KMS-11 (cell line): Measurements from ENCODE around the gene PERCC1.

Experiments used
- H2AFZ ChIP-seq: fragments of 200-600 bp; sonication (generic); 2 replicates; pipeline ENCODE4 v1.6.1; 2016; ENCODE audit warnings: antibody characterized with exemption, mixed run types, low read depth
- H3K27ac ChIP-seq: fragments of 200-600 bp; sonication (generic); 2 replicates; pipeline ENCODE4 v1.6.1; 2016; ENCODE audit warnings: mild to moderate bottlenecking, mixed run types
- H3K27me3 ChIP-seq: fragments of 200-600 bp; sonication (generic); 2 replicates; pipeline ENCODE4 v1.6.1; 2017; ENCODE audit warnings: mild to moderate bottlenecking, low read depth, mixed run types, moderate library complexity; ENCODE audit not compliant: insufficient read depth
- H3K36me3 ChIP-seq: fragments of 200-600 bp; sonication (generic); 2 replicates; pipeline ENCODE4 v1.6.1; 2017; ENCODE audit warnings: mild to moderate bottlenecking, mixed run types; ENCODE audit not compliant: insufficient read depth
- H3K4me1 ChIP-seq: fragments of 200-600 bp; sonication (generic); 2 replicates; pipeline ENCODE4 v1.6.1; 2016; ENCODE audit warnings: mild to moderate bottlenecking, low read depth, mixed run types; ENCODE audit not compliant: poor library complexity, severe bottlenecking
- H3K4me2 ChIP-seq: fragments of 200-600 bp; sonication (generic); 2 replicates; pipeline ENCODE4 v1.7.0; 2016; ENCODE audit warnings: mild to moderate bottlenecking, mixed run types
- H3K4me3 ChIP-seq: fragments of 200-600 bp; sonication (generic); IDR thresholded peaks from 2 replicates; pipeline ENCODE4 v1.6.1; 2017; ENCODE audit warnings: low read depth, low read length, mixed read lengths; ENCODE audit not compliant: insufficient read depth
- H3K79me2 ChIP-seq: fragments of 200-600 bp; sonication (generic); 2 replicates; pipeline ENCODE4 v1.6.1; 2016; ENCODE audit warnings: low read depth, mixed run types; ENCODE audit not compliant: insufficient read depth
- H3K9ac ChIP-seq: fragments of 200-600 bp; sonication (generic); 2 replicates; pipeline ENCODE4 v1.6.1; 2016; ENCODE audit warnings: mild to moderate bottlenecking, mixed run types
- H4K20me1 ChIP-seq: fragments of 200-600 bp; sonication (generic); 2 replicates; pipeline ENCODE4 v1.6.1; 2016; ENCODE audit warnings: mild to moderate bottlenecking, mixed run types; ENCODE audit not compliant: insufficient read depth
- TF ChIP-seq, protein P1 (sequence below): fragments of 200-600 bp; sonication (generic); conservative IDR thresholded peaks from 2 replicates; pipeline ENCODE4 v1.6.1; 2017; ENCODE audit warnings: low read depth, mild to moderate bottlenecking, antibody characterized with exemption, low read length, moderate library complexity, mixed read lengths

PERCC1 gene

DNA sequence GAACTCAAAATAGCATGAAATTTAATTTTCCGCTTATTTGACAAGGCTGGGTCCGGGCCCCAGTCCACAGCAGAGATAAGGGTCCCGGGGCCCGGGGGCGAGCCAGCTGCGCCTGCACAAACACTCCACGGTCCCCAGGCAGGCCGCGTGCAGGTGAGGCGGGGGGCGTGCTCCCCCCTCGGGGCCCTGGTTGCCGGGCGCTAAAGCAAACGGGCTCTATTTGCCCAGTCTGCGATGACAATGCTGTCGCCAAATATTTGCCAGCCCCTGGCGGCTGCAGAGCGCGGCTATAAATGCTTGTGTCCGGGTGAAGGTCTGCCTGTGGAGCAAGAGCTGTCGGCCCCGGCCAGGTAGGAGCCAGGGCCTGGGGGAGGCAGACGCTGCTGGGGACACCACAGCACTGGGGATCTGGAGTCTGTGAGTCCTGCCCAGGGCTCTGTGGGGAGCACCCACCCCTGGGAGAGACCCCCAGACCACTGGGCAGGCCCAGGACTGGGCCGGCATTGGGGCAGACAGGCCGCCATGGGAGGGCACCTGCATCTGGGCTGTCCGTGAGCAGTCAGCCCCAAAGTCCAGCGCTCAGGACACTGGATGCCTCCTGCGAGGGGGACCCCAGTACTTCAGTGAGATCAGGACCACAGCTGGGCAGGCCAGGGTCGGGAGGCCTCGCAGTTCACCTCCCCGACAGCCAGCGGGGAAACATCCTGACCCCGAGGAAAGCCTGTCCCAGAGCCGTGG, at the start of gene PERCC1:
TSS of gene PERCC1 (plus strand) at position 320 of the 738 bp plus-strand sequence. CDS start 1,516 bp downstream, outside the sequence.
- TF ChIP-seq, protein P1, sequence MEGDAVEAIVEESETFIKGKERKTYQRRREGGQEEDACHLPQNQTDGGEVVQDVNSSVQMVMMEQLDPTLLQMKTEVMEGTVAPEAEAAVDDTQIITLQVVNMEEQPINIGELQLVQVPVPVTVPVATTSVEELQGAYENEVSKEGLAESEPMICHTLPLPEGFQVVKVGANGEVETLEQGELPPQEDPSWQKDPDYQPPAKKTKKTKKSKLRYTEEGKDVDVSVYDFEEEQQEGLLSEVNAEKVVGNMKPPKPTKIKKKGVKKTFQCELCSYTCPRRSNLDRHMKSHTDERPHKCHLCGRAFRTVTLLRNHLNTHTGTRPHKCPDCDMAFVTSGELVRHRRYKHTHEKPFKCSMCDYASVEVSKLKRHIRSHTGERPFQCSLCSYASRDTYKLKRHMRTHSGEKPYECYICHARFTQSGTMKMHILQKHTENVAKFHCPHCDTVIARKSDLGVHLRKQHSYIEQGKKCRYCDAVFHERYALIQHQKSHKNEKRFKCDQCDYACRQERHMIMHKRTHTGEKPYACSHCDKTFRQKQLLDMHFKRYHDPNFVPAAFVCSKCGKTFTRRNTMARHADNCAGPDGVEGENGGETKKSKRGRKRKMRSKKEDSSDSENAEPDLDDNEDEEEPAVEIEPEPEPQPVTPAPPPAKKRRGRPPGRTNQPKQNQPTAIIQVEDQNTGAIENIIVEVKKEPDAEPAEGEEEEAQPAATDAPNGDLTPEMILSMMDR = no peak
- no peaks in the 10 kb centered on the region for H3K36me3 ChIP-seq
- no peak within 1 kb of the TSS for H3K4me2 ChIP-seq
- H3K27me3 ChIP-seq = peaks cover 74% of the 10 kb centered on the region
- H3K27ac ChIP-seq = no peak within 1 kb of the TSS
- no peaks in the 10 kb centered on the region for H4K20me1 ChIP-seq
- no peak within 1 kb of the TSS for H3K4me3 ChIP-seq
- no peak within 1 kb of the TSS for H3K9ac ChIP-seq
- no peaks in the 10 kb centered on the region for H3K79me2 ChIP-seq
- H3K4me1 ChIP-seq = no peaks in the 10 kb centered on the region
- no peak within 1 kb of the TSS for H2AFZ ChIP-seq

DNA sequence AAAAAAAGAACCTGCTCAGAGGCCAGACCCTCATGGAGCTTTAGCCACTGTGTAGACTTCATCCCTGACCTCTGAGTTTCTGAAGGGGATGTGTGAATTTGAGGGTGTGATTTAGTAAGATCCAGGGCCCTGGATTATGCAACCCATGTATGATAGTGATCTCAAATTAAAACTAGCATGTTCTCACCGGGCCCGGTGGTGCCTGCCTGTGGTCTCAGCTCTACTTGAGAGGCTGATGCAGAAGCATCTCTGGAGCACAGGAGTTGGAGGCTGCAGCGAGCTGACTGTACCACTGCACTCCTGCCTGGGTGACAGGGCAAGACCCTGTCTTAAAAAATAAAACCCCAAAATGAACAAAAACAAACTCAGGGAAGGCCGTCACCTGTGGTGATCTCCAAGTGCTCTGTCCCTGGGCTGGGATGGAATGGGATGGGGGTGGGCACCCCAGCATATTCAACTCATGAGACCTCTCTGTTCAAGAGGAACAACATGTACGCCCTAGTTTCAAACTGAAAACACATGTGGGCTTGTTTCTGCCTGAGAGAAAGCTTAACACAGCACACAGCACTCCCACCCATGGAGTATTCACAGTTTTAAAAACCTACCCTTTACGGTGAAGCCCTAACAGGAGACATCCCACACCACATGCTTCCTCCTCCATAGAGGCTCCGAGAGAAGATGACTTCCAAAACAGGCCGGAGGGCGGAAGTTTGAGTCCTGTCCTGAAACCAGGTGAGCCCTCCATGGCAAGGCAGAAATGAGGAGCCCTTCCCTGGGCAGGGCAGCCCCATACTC, 49.1 kb upstream of the PERCC1 start:
- TF ChIP-seq, protein P1 = no peak
- Histone ChIP-seq H3K36me3 (no peaks in the 10 kb centered on the region; the same call in 1 of the 2 replicates), H3K79me2 (no peaks in the 10 kb centered on the region), H3K27me3 (no peaks in the 10 kb centered on the region), H3K4me3 (no peak overlapping the region), H3K4me1 (no peaks in the 10 kb centered on the region), H3K9ac (no peak overlapping the region), H3K4me2 (no peak overlapping the region), H2AFZ (no peak overlapping the region), H3K27ac (no peak overlapping the region), H4K20me1 (no peaks in the 10 kb centered on the region)

DNA sequence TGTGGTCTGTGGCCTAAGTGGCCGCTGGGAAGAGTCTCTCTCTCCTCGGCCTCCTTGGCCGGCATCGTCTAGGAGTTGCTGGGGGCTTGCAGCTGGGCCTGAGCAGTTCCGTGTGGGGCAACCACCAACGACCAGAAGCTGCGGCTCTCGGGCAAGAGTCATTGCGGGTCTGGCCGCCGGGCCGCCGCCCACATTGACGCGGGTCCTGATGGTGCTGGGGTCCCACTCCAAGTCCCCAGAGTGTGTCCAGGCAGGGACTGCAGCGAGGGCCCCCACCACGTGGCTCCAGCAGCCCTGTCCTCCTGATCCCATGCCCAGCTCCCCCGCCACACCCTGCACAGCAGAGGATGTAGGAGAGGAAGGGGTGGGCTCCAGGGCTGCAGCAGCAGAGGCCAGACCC, 47.3 kb upstream of the PERCC1 start:
- TF ChIP-seq, protein P1 = no peak
- Histone ChIP-seq H3K36me3 (no peaks in the 10 kb centered on the region; the same call in 1 of the 2 replicates), H3K79me2 (no peaks in the 10 kb centered on the region), H3K27ac (no peak overlapping the region), H3K4me3 (no peak overlapping the region), H3K4me1 (no peaks in the 10 kb centered on the region), H4K20me1 (no peaks in the 10 kb centered on the region), H3K9ac (no peak overlapping the region), H3K27me3 (no peaks in the 10 kb centered on the region), H3K4me2 (no peak overlapping the region), H2AFZ (no peak overlapping the region)

DNA sequence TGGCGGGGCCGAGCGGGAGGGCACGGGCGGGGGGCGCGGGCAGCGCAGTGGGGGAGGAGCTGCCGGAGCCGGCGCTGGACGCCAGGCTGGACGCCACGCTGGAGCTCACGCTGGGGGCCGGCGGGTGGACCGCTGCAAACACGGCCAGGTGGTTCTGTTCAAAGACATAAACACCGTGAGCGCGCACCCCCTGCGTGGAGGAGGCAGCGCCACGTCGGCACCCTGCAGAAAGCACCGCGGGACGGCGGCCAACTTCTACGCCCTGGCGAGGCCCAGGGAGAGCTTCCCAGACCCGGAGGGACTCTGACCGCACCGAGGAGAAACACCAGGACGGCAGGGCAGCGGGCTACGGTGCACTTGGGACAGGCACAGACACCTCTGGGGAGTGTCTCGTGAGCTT, 45.6 kb upstream of the PERCC1 start:
- Histone ChIP-seq H3K36me3 (no peaks in the 10 kb centered on the region; the same call in 1 of the 2 replicates), H3K27ac (no peak overlapping the region), H3K4me3 (no peak overlapping the region), H3K79me2 (no peaks in the 10 kb centered on the region), H3K4me1 (no peaks in the 10 kb centered on the region), H3K9ac (no peak overlapping the region), H3K27me3 (no peaks in the 10 kb centered on the region), H2AFZ (no peak overlapping the region), H3K4me2 (no peak overlapping the region), H4K20me1 (no peaks in the 10 kb centered on the region)
- TF ChIP-seq, protein P1 = no peak
